Uterus (tissue), 4 donors: Measurements from ENCODE around the gene BTAF1. TPM values are rescaled to one million over a fixed set of nuclear protein-coding genes. Genes with fewer than 3 reads are reported as not detected.

ENCODE experiments used
- DNase-seq, 2 donors: peaks; one replicate each; pipeline ENCODE4 v3.0.0-alpha.2; 2019 to 2020
- H3K27ac ChIP-seq, 2 donors: fragments of 200-600 bp; sonication (generic); 1 replicate in 1 of 2; 2 replicates in 1 of 2; pipeline ENCODE4 v1.5.1; 2016 to 2018
- H3K27me3 ChIP-seq, 2 donors: fragments of 200-600 bp; sonication (generic); one replicate each; pipeline ENCODE4 v1.5.1; 2018 to 2019; ENCODE audit warnings: control low read depth in 1 of 2
- H3K36me3 ChIP-seq, 2 donors: fragments of 200-600 bp; sonication (generic); one replicate each; pipeline ENCODE4 v1.5.1; 2019; ENCODE audit warnings: control low read depth in 1 of 2
- H3K4me1 ChIP-seq, 2 donors: fragments of 200-600 bp; sonication (generic); one replicate each; pipeline ENCODE4 v1.5.1; 2018 to 2019; ENCODE audit warnings: control low read depth in 1 of 2
- H3K4me3 ChIP-seq, 2 donors: fragments of 200-600 bp; sonication (generic); 1 replicate in 1 of 2; 2 replicates in 1 of 2; pipeline ENCODE4 v1.5.1; 2018 to 2019; ENCODE audit warnings: mild to moderate bottlenecking in 1 of 2
- H3K9me3 ChIP-seq, 2 donors: fragments of 200-600 bp; sonication (generic); one replicate each; pipeline ENCODE4 v1.5.1; 2019; ENCODE audit warnings: control low read depth in 1 of 2
- CTCF ChIP-seq, 4 experiments: fragments of 200-600 bp in 2 of 4; fragments of 450-650 bp in 2 of 4; sonication (generic) in 2 of 4; IDR thresholded peaks; one replicate each; pipeline ENCODE4 v1.5.1; 2016 to 2019; ENCODE audit warnings: antibody characterized with exemption in 4 of 4, mild to moderate bottlenecking in 2 of 4, moderate library complexity in 1 of 4
- POLR2A ChIP-seq, 2 donors: fragments of 450-650 bp; IDR thresholded peaks; one replicate each; pipeline ENCODE4 v1.6.1; 2016; ENCODE audit warnings: antibody characterized with exemption in 2 of 2, mild to moderate bottlenecking in 1 of 2, moderate library complexity in 1 of 2
- intact Hi-C: fragments of 100-400 bp; cut with DNase I; formaldehyde crosslinking; loops from one replicate; pipeline ENCODE4 v1.15.1; 2023; ENCODE audit warnings: low total_unique reads
- total RNA-seq, 4 donors: library from RNA; depleted of rRNA in 3 of 4; stranded (reverse); fragments of >200 nt in 3 of 4; gene quantifications; one replicate each; pipeline versions ENCODE4 v1.1.0 to v1.2.4, GENCODE V29; 2014 to 2023
- donor health status: DM: yes; HTN: yes; CAD: no.

Gene BTAF1
- total RNA-seq, 4 donors from 2014 or later = 31.8 to 95.8 (median 51.5) TPM

GRCh38 chr10:91897421-91897820 lies 26.1 kb upstream of the BTAF1 start:
- no peak overlapping the region for H3K27ac ChIP-seq
- no peak overlapping the region for H3K4me3 ChIP-seq
- no peaks in the 10 kb centered on the region for H3K36me3 ChIP-seq
- intact Hi-C loops = no loop called here
- H3K27me3 ChIP-seq = no peaks in the 10 kb centered on the region
- no peaks in the 10 kb centered on the region for H3K9me3 ChIP-seq
- no peak for TF ChIP-seq POLR2A (IDR thresholded peaks at IDR 0.05)
- TF ChIP-seq CTCF (IDR thresholded peaks at IDR 0.05) = no peak
- H3K4me1 ChIP-seq = no peaks in the 10 kb centered on the region
- no peak for DNase-seq

GRCh38 chr10:91901784-91902677 lies 21.5 kb upstream of the BTAF1 start:
- no peak for TF ChIP-seq POLR2A (IDR thresholded peaks at IDR 0.05)
- no peak for TF ChIP-seq CTCF (IDR thresholded peaks at IDR 0.05)
- Histone ChIP-seq H3K27ac (no peak overlapping the region), H3K36me3 (no peaks in the 10 kb centered on the region), H3K27me3 (no peaks in the 10 kb centered on the region), H3K9me3 (no peaks in the 10 kb centered on the region), H3K4me1 (no peaks in the 10 kb centered on the region), H3K4me3 (no peak overlapping the region)
- peak in 1 of 2 donors; percentile 47 for DNase-seq
- intact Hi-C loops = no loop called here

- TF ChIP-seq CTCF (IDR thresholded peaks at IDR 0.05) (no peak), POLR2A (IDR thresholded peaks at IDR 0.05) (no peak)
- H3K27me3 ChIP-seq = no peaks in the 10 kb centered on the region
- DNase-seq = no peak
- H3K4me1 ChIP-seq = no peaks in the 10 kb centered on the region
- intact Hi-C loops = no loop called here
- no peak overlapping the region for H3K27ac ChIP-seq
- H3K9me3 ChIP-seq = no peaks in the 10 kb centered on the region
- H3K36me3 ChIP-seq = no peaks in the 10 kb centered on the region
- no peak overlapping the region for H3K4me3 ChIP-seq
Measured at GRCh38 chr10:91907033-91907594, 16.5 kb upstream of the BTAF1 start.

GRCh38 chr10:91907914-91908336 lies 15.6 kb upstream of the BTAF1 start:
- no peaks in the 10 kb centered on the region for H3K27me3 ChIP-seq
- no peak for TF ChIP-seq POLR2A (IDR thresholded peaks at IDR 0.05)
- TF ChIP-seq CTCF (IDR thresholded peaks at IDR 0.05) = no peak
- intact Hi-C loops = no loop called here
- H3K4me1 ChIP-seq = no peaks in the 10 kb centered on the region
- H3K27ac ChIP-seq = peak overlapping the region; percentile 53 to 68
- no peaks in the 10 kb centered on the region for H3K36me3 ChIP-seq
- no peak for DNase-seq
- no peaks in the 10 kb centered on the region for H3K9me3 ChIP-seq
- peak overlapping the region; percentile 31 to 83 for H3K4me3 ChIP-seq
